ENCODE results near the gene SLC17A2.

Gene SLC17A2

DNA sequence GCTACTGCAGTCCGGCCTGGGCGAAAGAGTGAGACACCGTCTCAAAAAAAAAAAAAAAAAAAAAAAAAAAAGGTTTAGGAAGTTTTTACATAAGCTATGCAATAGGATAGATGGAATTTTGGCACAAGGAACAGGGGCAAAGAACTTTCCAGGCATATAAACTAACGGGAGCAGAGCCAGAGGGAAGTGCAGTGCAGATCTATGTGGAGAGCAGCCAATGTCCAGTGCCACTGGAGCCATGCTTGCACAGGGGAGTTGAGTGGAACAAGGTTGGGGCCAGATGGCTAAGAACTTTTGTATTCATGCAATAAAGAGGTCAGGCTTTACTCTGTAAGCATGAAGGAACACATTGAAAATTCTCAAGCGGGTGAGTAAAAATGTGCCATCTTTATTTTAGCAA is 10.8 kb downstream of the SLC17A2 start:
- DNase-seq (ENCODE audit: low read depth): no peak

DNA sequence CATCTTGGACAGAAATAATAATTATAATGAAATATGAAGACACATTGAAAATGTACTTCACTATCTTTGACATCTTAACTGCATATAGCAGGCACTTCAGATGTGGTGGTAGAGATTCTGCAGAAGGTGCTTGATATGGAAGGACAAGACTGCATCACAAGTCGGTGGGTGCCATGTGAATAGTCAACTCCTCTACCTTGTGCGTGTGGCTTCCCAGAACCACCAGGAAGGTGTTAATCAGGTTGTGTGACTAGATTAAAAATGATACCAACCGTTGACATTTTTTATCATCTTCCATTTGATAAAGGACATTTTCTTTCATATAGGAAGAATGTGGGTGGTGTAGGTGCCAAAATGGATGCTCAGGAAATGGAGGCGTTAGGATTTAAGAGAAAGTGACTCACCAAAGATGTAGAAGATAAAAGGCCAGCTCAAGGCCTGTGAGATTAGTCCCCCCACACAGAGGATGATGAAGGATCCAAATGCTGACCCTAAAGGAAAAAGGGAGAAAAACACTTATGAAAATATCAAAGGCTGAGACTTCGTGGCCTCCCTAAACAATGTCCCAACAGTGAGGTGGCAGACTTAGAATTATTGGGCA is 12.3 kb downstream of the SLC17A2 start:
- DNase-seq (ENCODE audit: low read depth): no peak

DNA sequence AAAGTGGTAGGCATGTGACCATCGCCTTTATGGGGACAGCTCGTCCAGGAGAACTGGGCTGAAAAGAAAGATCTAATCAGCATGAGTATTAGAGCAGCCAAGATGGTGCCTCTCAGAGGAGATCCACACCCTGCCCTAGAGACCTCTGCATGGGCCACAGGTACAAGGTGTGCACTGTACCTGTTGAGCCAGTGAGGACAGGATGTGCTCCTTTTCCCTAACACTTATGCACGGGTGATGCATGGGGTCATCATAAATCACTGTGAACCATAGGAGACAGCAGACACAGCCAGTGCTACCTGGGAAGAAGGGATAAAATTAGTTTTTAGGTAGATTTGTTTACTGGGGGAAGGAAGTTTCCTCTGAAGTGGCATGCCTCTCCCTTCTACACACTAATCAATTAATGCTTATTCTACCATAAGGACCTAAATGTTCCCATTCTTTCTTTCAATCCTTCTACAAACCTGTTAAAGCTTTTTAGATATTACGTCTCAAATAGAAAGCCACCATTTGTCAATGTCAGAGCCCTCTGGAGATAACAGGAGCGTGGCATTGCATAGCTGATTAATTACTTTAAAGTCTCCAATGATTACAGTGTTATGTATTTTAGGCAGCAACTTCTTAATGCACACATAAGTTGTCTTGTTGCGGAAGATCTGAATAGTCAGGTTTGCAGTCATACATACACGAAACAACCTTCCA is 13.6 kb downstream of the SLC17A2 start:
- no peak for DNase-seq (ENCODE audit: low read depth)

DNA sequence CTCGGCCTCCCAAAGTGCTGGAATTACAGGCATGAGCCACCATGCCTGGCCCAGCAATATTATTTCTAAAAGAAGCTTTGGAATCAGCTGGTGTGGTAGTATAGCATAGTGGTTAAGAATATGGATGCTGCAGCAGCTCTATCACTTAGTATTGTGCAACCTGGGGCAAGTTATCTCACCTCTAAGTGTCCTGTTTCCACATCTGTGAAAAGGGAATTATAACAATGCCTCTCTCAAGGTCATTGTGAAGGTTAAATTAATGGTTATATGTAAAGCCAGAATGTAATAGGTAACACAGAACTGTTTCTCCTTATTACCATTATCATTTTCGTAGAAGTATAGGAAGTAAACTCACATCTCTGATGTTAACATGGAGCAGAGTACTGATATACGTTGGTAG is 14.2 kb downstream of the SLC17A2 start:
- DNase-seq (ENCODE audit: low read depth): no peak

DNA sequence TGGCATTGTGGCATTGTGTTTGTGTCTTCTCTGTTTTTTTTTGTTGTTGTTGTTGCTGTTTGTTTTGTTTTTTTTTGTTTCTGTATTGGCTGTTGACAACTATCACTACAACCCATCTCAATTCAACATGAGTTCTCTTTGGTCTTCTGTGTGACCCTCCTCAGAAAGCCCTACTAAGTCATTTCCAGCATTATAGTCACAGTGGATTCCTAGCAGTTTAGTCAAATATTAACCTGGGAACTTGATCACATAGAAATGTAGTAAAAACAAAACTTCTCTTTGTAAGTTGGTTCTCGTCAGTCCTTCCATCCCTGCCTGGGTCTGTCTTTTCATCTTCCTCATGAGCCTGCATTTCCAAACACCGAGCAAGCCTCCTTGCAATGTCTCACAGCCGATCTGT is 16.8 kb downstream of the SLC17A2 start:
- no peak for DNase-seq (ENCODE audit: low read depth)

DNA sequence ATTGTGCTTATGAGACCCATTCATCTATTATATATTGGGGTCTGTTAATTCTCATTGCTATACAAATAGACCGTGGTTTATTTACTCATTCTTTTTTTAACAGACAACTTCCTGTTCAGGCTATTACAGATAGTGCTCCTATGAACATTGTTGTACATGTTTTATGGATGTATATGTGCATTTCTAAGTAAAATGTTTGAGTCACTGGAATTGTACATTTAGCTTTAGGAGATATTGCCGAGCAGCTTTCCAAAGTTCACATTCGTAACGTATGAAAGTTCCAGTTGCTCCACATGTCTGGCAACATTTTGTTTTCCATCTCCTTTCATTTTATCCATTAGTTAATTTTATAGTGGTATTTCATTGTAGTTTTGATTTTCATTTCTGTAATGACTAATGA is 19.1 kb downstream of the SLC17A2 start:
- no peak for DNase-seq (ENCODE audit: low read depth)

DNA sequence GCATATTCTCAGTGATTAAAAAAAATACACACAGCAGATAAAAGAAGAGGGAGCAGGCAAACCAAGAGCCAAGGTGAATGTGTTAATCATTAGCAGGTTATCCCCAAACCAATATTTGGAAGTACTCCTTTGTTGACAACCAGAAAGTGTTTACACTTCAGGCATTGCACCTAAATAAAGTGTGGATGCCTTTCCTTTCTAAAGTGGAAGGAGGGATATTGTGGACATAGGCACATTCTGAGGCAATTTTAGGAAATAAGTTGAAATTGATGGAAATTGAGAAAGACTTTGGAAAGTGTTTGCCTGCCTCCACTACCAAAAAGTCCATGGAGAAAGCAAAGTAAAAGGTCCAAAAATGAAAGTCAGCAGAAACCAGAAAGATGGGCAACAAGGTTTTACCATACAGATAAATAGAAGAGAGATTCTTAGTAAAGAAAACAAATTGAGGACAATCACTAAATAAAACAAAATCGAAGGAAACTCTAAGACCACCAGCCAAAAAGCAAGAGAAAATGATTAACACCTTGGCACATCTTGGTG is 22.9 kb downstream of the SLC17A2 start:
- DNase-seq (ENCODE audit: low read depth): no peak

DNA sequence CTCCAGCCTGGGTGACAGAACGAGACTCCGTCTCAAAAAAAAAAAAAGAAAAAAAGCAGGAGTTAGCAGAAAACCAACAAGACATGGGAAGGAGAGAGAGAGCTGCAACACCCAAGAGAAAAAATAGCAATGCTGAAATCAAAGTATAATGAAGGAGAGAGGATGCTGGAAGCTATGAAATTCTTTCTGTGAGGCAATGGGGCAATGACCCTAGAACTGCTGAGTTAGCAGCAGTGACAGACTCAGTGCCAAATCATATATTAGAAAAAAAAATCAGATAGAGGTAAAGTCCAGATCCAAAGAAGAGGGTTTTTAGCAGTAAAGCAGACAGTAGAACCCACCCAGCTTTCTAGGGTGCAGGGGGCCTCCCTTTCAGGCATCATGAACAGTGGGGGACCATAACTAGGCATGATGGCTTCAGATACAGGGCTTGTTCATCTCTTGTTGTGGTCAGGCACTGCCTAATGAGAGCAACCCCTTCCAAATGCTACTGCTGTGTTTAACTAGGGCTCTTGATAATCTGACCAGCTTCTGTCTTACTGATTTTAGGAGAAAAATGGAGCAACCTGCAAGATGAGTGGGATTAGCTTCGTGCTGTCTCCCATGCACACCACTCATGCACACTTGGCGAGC is 26.9 kb downstream of the SLC17A2 start:
- no peak for DNase-seq (ENCODE audit: low read depth)

DNA sequence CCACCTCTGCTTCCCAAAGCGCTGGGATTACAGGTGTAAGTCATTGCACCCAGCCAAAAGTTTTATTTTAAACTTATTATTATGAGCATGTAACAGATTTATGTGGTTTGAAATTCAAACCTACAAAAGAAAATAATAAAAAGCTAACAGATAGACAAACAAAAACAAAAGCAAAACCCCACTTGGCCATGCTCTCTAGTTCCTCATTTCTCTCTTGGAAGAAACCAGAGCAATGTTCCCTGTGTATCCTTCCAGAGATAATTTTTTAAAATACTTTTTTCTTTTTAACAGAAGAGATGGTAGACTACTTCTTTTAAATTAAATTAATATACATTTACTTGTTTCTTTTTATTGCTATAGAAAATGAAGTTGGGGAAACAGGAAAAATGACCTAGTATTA is 28.4 kb downstream of the SLC17A2 start:
- no peak for DNase-seq (ENCODE audit: low read depth)

DNA sequence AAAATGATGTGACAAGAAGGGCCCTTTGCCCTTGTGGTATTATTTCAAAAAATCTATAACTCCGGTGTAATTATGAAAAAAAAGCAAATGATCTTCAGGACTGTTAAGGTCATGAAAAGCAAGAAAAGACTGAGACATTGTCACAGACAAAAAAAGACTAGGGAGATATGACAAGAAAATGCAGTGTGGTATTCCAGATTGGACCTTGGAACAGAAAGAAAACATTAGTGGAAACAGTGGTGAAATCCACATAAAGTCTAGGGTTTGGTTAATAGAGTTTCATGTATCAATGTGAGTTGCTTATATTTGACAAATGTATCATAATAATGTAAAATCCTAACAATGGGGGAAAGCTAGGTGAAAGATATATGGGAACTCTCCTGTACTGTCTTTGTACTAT is 29.6 kb downstream of the SLC17A2 start:
- no peak for DNase-seq (ENCODE audit: low read depth)

DNA sequence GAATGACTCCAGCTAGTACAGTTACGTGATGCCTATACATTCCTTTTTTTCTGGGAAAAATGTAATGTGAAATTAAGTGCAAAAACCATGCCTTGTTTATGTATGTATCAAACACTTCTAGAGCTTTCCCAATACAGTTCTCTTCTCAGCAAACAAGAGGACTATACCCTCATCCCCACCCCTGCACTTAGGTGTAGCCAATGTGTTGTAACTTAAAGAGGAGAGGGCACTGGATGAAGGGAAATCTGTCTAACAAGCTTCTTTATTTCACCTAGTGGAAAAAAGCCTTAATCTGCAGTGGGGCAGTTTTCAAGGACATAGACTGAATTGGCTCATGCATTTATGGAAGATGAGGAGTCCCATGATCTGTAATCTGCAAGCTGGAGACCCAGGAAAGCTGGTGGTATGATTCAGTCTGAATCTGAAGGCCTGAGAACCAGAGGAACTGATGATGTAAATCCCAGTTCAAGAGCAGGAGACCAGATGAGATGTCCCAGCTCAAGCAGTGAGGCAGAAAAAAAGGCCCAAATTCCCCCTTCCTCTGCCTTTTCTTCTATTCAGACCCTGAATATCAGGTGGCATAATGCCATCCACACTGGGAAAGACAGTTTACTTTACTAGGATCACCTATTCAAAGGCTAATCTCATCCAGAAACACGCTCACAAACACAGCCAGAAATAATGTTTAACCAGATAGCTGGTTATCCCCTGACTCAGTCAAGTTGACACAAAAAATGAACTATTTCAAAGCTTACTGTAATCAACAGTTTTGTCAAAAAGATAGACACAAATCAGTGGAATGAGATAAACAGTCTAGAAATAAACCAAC is 30.7 kb downstream of the SLC17A2 start:
- no peak for DNase-seq (ENCODE audit: low read depth)

DNA sequence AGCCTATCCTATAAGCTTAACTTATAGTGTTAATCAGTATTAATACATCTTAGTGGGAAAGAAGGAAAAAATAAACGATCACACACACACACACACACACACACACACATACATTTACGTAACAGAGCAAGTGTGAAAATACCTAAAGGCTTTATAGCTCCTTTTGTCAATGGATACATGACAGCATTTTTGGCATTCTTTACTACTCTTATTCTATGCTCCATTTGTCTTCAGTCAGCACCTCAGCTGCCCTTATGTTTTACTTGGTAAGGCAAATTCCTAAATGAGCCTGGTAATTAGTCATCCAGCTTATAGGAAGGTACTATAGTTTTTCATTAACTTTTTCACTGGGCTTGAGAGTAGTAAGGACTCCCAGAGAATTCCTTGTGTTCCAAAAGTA is 31.4 kb downstream of the SLC17A2 start:
- DNase-seq (ENCODE audit: low read depth): no peak

DNA sequence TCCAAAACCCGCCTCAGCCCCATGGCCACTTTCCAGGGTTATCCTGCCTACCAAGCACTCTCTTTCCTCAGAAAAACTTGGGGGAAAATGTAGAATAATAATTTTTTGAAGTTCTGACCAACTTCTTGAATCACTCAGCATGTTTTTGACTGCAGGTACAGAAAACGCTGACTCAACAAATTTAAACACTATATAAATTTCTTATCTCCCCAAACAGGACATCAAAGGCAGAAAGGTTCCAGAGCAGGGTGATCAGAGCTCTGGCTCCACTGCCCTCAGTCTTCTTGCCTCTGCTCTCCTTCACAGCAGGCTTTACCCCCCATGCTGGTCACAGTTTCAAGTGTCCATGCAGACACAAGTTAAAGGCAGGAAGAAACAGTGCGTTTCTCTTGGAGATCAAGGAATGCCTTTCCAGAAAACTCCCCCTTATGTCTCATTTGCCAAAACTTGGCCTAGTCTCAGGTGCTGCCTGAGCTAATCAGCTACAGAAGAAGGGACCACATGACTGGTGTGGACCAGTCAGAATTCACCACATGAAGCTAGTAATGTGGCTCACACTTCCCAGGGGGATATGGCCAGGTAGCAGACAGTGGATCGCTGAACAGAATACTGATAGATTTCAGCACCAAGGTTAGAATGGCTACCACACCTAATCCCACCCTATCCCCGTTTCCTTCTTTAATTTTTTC is 32.1 kb downstream of the SLC17A2 start:
- DNase-seq (ENCODE audit: low read depth): no peak

DNA sequence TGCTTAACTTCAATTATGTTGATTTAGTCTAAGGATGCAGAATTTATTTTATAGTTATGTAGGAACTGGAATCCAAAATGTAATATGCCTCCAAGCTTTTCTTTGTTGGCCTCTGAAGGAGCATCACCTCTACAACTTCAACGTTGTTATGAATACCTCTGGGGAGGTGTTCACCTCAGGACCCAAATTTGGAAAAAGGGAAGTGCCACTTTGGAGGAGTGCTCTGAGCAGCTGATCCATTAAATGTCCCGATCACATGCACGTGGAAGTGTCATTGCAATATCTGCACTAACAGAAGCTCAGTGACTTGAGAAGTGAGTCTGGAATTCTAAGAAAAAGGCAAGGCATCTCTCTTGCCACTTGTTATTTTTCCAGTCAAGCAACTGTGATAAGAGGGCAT is 34.2 kb downstream of the SLC17A2 start:
- no peak for DNase-seq (ENCODE audit: low read depth)

DNA sequence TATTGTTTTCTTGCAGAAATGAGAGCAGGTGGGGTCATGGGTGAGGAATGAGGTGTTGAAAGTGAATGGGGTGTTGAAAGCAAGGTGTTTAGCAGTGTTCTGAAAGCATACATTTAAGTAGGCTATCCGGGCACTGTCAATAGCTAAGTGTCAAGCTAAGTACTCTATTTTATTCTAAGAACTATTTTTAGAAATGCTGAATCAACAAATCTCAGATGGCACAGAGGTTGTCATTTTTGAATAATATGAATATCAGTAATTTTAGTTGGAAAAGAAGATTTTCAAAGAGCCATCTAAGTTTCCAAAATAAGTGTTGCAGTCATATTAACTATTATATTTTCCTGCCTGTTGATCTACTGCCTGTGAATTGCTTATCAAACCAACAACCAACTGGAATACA is 34.7 kb downstream of the SLC17A2 start:
- DNase-seq (ENCODE audit: low read depth): no peak

DNA sequence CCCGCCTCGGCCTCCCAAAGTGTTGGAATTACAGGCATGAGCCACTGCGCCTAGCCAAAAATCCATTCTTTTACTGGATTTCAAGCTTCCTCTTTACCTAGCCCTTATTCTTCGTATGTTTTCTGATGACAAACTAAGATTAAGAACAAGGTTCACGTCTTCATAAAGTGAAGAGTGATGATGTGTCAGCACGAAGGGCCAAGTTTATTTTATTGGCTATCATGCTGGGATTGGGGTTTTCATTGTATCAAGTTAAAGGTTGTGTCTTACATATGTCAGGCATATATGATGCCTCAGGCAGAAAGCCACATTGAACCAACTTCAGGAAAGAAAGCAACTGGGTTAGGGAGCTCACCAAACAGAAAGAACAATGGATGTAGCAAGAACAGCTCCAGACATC is 36.7 kb downstream of the SLC17A2 start:
- no peak for DNase-seq (ENCODE audit: low read depth)

DNA sequence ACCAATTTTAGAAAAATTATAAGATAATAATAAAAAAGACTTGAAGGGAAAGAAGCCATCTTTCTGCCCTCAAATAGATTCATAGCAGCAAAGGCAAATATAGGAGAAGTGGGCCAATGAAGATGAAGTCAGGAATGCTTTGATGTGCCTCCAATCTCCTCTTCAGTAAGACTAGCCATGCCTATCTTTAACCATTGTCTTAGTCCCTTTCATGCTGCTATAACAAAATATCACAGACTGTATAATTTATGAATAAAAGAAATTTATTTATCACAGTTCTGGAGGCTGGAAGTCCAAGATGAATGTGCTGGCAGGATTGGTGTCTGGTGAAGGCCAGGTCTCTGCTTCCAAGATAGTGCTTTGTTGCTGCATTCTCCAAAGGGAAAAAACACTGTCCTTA is 37.6 kb downstream of the SLC17A2 start:
- DNase-seq (ENCODE audit: low read depth): no peak

DNA sequence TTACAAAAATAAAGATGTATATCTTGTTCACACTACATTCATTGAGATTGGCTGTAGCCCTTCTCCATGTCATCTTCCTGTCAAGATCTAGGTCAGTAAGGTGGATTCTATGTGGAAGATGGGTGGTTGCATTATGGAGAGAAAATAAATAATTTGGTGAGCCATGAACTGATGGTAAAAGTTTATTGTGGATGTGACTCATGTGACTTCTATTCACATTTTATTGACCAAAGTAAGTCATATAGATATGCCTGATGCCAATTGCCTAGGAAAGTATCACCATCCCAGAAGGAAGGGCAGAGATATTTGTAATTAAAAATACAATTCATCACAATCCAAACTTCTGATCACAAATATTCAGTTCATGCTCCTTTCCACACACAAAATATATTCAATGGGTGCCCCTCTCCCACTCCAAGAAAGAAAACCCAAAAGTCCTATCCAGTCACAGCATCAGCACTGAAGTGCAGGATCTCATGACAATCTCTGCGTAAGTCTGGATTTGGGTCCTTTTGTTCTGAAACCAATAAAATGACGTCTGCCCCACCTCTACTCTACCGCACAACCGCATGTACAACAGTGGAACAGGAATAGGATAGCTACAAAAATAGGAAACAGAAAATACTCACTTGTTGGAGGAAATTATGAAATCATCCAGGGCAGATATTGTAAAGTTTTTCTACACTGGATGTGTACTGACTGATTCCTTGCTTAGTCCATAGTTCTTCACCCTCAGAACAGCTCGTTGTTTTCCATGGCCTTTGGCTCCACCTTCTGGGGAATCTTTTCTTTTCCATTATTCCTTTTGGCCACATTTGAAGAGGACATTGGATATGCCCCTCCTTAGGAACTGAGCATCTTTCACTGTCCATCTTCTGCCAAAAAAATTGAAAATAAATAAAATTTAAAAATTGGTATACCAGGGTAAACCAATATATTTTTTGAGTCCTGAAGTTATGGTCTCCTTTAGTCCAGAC is 40.3 kb downstream of the SLC17A2 start:
- DNase-seq (ENCODE audit: low read depth): peak; percentile 56

DNA sequence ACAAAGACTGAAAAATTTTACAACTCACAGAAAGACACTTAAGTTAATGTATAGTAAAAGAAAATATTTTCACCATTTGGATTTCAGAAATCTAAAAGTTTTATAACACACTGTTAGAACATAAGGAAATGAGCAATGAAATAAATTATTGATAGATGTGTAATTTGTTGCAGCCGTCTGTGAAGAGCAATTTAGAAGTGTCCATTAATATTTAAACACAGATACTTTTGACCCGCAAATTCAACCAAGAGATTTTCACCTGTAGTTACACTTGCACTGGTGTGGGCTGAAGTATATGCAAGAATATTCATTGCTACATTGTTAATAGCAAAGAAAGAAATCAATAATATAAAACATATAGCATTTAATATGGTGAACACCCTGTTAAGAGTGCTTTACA is 41.9 kb downstream of the SLC17A2 start:
- no peak for DNase-seq (ENCODE audit: low read depth)

DNA sequence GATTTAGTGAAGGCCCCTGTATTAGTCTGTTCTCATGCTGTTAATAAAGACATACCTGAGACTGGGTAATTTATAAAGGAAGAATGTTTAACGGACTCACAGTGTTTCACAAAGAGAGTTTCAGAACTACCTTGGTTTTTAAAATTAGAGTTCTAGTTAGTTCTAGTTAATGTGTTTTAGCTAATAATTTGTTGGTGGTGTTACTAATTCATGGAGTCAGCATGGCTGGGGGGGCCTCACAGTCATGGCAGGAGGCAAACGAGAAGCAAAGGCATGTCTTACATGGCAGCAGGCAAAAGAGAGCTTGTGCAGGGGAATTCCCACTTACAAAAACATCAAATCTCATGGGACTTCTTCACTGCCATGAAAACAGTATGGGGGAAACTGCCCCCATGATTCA is 44.4 kb downstream of the SLC17A2 start:
- no peak for DNase-seq (ENCODE audit: low read depth)

DNA sequence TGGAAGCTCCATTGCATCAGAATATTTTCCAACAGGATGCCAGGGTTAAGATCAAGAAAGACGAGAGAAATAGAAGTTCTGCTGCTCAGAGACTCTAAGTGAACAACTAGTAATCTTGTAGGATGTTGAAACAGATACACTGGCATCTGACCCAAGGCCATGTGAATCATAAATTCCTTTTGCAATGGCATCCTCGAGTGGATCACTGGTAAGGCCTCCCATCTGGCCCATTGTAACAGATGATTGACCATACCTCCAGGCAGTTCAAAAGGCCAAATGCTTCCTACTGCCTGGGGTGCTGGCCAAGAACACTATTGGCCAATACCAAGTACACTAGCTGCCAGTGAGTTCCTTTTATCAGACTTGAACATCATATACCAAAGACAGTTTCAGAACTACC is 46.5 kb downstream of the SLC17A2 start:
- peak; percentile 57 for DNase-seq (ENCODE audit: low read depth)

Measured in ELR (cell line).